ENCODE data around the gene OXSR1. TPM values are rescaled to one million over a fixed set of nuclear protein-coding genes. Genes with fewer than 3 reads are reported as not detected.
A peak's percentile ranks its signal among the peaks of the same experiment; 100 is the strongest.

The OXSR1 gene
- total and polyA plus RNA-seq, 2 experiments from 2014 or later: 20.6 to 34.1 TPM

DNA sequence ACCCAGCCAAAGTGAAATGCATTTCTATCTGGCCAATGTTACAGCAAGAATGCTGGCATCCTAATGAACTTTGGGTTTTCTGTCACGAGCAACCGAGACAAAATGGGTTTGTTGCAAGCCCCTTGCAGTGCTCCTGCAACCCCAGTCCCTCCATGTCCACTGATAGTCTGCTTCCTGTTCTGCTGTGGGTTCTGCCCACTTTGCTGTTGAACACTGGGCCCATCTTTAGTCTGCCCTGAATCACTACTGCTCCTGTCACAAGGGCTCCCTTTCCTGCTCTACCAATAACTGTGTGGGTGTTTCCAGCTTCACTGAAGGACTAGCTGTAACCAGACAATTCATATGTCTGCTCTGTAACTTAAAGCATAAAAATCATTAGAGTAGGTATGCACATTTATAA is 12.7 kb upstream of the OXSR1 start:
- DNase-seq (ENCODE audit: low read depth in 1 of 2, low spot score in 1 of 2): no peak
- Histone ChIP-seq H3K4me3 (no peak overlapping the region), H3K36me3 (no peaks in the 10 kb centered on the region), H3K9me3 (ENCODE audit: low read depth) (no peaks in the 10 kb centered on the region), H3K27me3 (no peaks in the 10 kb centered on the region), H3K4me1 (ENCODE audit: low read depth) (no peaks in the 10 kb centered on the region), H3K27ac (no peak overlapping the region)
- TF ChIP-seq, protein P1, sequence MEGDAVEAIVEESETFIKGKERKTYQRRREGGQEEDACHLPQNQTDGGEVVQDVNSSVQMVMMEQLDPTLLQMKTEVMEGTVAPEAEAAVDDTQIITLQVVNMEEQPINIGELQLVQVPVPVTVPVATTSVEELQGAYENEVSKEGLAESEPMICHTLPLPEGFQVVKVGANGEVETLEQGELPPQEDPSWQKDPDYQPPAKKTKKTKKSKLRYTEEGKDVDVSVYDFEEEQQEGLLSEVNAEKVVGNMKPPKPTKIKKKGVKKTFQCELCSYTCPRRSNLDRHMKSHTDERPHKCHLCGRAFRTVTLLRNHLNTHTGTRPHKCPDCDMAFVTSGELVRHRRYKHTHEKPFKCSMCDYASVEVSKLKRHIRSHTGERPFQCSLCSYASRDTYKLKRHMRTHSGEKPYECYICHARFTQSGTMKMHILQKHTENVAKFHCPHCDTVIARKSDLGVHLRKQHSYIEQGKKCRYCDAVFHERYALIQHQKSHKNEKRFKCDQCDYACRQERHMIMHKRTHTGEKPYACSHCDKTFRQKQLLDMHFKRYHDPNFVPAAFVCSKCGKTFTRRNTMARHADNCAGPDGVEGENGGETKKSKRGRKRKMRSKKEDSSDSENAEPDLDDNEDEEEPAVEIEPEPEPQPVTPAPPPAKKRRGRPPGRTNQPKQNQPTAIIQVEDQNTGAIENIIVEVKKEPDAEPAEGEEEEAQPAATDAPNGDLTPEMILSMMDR (IDR thresholded peaks at IDR 0.05; ENCODE audit: low read depth, low read length): no peak

DNA sequence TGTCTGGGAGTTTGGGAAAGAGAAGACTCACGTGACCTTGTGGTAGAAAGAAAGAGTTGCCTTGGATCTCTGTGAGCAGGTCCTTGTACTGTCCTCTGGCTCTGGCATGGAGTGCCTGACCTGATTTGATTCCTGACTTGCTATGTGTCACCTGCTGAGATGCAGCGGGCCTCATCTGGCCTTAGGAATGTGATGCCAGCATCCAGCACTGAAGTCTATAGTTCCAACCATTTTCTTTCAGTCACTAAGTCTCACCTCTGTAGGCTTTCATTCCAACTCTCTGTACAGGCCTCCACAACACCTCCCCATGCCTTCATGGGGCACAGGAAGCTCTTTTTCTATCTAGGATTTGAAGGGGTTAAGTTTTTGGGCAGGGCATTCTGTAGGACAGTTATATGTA is 12.1 kb upstream of the OXSR1 start:
- H3K9me3 ChIP-seq (ENCODE audit: low read depth): no peaks in the 10 kb centered on the region
- no peaks in the 10 kb centered on the region for H3K27me3 ChIP-seq
- H3K4me3 ChIP-seq: no peak overlapping the region
- H3K4me1 ChIP-seq (ENCODE audit: low read depth): no peaks in the 10 kb centered on the region
- TF ChIP-seq, protein P1 (IDR thresholded peaks at IDR 0.05; ENCODE audit: low read depth, low read length): no peak
- H3K27ac ChIP-seq: no peak overlapping the region
- no peaks in the 10 kb centered on the region for H3K36me3 ChIP-seq
- no peak for DNase-seq (ENCODE audit: low read depth in 1 of 2, low spot score in 1 of 2)

DNA sequence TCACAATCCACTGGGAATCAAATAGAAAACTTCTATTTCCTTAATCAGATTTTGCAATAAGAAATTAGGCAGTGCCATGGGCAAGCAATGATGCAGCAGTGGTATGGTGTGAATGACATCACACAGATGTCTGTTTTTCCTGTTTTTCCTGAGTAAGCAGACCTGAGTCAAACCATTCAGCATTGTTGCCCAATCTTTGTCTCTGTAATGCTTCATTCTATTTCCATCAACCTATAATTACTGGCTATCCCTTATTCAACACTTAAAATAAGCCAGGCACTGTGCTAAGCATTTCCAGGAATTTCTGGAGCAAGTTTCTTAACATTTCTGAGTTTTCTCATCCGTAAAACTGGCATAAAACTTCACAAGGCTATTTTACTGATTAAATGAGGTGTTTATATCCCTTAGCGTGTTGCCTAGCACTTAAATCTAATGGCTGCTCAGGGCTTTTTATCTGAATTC is 11.3 kb upstream of the OXSR1 start:
- Histone ChIP-seq H3K36me3 (no peaks in the 10 kb centered on the region), H3K9me3 (ENCODE audit: low read depth) (no peaks in the 10 kb centered on the region), H3K4me3 (no peak overlapping the region), H3K27me3 (no peaks in the 10 kb centered on the region), H3K4me1 (ENCODE audit: low read depth) (no peaks in the 10 kb centered on the region), H3K27ac (no peak overlapping the region)
- TF ChIP-seq, protein P1 (IDR thresholded peaks at IDR 0.05; ENCODE audit: low read depth, low read length): no peak
- peak in 1 of 2 donors; percentile 91 for DNase-seq (ENCODE audit: low read depth in 1 of 2, low spot score in 1 of 2)

DNA sequence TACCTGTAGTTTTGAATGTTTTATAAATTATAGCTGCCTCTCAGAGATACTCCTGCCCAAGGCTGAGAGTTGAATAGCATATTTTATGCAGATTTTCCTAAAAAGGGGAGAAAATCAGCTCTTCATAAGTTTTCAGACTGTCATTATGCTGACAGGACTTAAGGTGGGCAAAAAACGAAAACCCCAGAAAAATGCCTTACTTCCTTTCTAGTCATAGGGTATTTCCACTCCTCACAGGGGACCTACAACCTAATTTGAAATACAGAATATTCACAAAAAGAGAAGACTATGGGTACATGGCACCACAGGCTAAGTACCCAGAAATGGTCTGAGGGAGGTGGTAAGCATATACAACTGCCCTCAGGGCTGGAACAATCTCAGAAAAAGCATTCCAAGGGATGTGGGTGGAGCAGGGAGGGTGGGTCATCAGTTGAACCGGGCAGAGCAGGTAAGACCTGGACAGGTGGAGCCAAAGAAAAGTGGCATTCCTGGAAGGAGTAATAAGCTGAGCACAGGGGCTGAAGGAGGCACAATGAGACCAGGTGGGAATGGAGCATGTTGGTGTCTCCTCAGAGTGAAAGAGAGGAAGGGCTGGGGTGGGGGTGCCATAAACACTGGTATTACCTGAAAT is 10.6 kb upstream of the OXSR1 start:
- no peak overlapping the region for H3K27ac ChIP-seq
- DNase-seq (ENCODE audit: low read depth in 1 of 2, low spot score in 1 of 2): no peak
- H3K27me3 ChIP-seq: no peaks in the 10 kb centered on the region
- no peaks in the 10 kb centered on the region for H3K36me3 ChIP-seq
- no peaks in the 10 kb centered on the region for H3K9me3 ChIP-seq (ENCODE audit: low read depth)
- H3K4me1 ChIP-seq (ENCODE audit: low read depth): no peaks in the 10 kb centered on the region
- TF ChIP-seq, protein P1 (IDR thresholded peaks at IDR 0.05; ENCODE audit: low read depth, low read length): no peak
- no peak overlapping the region for H3K4me3 ChIP-seq

DNA sequence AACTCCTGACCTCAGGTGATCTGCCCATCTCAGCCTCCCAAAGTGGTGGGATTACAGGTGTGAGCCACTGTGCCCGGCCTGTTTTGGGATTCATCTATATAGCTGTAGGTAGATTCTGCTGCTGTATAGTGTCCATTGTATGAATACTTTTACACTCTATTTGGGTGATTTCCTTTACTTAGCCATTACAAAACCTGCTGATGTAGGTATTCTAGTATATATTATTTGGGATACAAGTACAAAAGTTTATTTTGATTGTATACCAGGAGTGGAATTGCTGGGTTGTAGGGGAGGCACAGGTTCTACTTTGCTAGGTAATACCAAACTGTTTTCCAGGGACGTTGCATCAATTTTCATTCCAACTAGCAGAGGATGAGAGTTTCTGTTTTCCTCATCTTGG is 9.5 kb upstream of the OXSR1 start:
- Histone ChIP-seq H3K27me3 (no peaks in the 10 kb centered on the region), H3K4me1 (ENCODE audit: low read depth) (no peaks in the 10 kb centered on the region)
- TF ChIP-seq, protein P1 (IDR thresholded peaks at IDR 0.05; ENCODE audit: low read depth, low read length): no peak

More for the DNA sequence above, 9.5 kb upstream of the OXSR1 start:
- Histone ChIP-seq H3K27ac (no peak overlapping the region), H3K9me3 (ENCODE audit: low read depth) (no peaks in the 10 kb centered on the region), H3K4me3 (no peak overlapping the region), H3K36me3 (no peaks in the 10 kb centered on the region)
- DNase-seq (ENCODE audit: low read depth in 1 of 2, low spot score in 1 of 2): no peak

Measured in cardiac muscle cell (in vitro differentiated cells and primary cell).